GM18867 (cell line): ENCODE data around the gene EML5.

Source experiments
- ATAC-seq: cut with Tn5 transposase; IDR thresholded peaks from one replicate; pipeline ENCODE4 v1.9.1; 2021; ENCODE audit warnings: mild to moderate bottlenecking, moderate library complexity; ENCODE audit not compliant: unreplicated experiment

EML5 gene

DNA sequence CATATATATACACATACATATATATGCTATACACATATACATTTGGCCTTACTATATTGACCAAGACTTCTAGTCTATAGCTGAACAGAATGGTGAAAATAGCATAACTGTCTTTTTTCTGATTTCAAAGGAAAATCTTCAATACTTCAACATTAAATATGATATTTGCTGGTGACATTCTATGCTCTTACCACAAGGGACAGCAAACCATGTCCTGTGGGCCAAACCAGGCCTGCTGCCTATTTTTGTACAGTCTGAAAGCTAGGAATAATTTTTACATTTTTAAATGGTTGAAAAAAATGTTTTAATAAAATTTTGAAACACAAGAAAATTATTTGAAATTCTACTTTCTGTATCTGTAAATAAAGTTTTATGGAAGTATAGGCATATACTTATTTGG, 63.6 kb downstream of the EML5 start:
- no peak for ATAC-seq

GRCh38 chr14:88727057-88727456, 65.7 kb downstream of the EML5 start:
- no peak for ATAC-seq

DNA sequence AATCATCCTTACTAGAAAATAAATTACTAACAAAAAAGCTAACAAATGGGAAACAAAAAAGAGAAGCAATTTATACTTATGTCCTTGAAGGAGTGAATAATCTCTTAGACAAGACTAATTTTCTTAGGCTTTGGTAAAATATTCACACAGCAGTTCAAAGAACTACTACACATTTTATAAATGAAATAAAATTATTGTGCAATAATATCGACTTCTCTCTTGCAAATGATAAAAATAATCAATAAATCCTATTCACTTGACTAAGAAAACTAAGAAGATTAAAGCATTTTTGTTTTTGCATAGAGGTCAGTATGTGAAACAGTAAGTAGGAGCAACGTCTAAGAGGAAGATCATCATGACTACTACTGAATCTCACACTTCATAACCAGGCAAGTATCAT, 82.0 kb downstream of the EML5 start:
- no peak for ATAC-seq

- ATAC-seq = no peak
Measured at GRCh38 chr14:88707088-88707487, 85.7 kb downstream of the EML5 start.

GRCh38 chr14:88706425-88706824, 86.3 kb downstream of the EML5 start:
- ATAC-seq = no peak

DNA sequence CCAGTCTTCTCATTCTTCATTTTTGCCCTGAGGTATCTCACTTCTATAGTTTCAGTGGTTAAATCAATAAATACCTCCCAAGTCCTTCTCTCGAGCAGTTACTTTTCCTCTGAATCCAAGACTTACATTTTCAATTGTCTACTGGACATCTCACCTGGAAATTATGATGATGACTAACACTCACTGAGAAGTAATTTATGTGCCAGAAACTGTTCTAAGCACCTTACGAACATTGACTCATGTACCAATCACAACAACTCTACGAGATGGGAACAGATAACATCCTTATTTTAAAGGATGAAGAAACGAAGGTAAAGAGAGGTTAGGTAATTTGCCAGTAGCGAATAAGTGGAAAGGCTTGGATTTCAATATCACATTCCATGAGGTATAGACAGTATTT, 94.1 kb downstream of the EML5 start:
- ATAC-seq = no peak

GRCh38 chr14:88695870-88696269, 96.9 kb downstream of the EML5 start:
- ATAC-seq = no peak

GRCh38 chr14:88688386-88688785, 104.4 kb downstream of the EML5 start:
- peak; percentile 50 for ATAC-seq

GRCh38 chr14:88683119-88683518, 109.6 kb downstream of the EML5 start:
- no peak for ATAC-seq

DNA sequence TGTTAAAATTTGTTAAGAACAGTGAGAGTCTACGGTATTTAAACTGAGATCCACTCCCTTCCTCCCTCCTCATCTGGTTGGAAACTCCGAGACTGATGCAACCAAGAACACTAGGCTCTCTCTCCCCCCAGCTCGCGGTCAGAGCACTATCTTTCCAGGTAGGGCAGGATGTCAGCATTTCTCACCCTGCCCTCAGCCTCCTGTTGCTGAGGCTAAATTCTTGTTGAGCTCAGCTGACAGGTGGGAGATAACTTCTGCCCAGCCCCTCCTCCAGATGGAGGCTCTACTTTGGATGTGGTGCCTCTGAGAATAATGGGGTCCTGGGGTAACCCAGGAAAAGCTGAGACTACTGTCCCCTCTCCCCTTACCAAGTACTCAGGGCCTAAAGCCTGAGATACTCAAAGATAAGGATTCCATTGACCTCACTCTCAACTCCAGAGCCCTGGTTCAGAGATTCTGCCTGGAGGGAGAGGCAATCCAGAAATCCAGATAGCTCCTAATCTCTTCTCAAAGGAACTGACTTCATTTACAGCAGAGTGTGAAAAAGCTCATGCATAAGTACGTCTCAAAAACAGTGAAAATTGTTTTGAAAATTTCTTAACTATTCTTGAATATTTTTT, 110.1 kb downstream of the EML5 start:
- no peak for ATAC-seq

GRCh38 chr14:88681755-88682494, 110.8 kb downstream of the EML5 start:
- ATAC-seq = no peak

- ATAC-seq = no peak
Measured at GRCh38 chr14:88669346-88669745, 123.4 kb downstream of the EML5 start.

DNA sequence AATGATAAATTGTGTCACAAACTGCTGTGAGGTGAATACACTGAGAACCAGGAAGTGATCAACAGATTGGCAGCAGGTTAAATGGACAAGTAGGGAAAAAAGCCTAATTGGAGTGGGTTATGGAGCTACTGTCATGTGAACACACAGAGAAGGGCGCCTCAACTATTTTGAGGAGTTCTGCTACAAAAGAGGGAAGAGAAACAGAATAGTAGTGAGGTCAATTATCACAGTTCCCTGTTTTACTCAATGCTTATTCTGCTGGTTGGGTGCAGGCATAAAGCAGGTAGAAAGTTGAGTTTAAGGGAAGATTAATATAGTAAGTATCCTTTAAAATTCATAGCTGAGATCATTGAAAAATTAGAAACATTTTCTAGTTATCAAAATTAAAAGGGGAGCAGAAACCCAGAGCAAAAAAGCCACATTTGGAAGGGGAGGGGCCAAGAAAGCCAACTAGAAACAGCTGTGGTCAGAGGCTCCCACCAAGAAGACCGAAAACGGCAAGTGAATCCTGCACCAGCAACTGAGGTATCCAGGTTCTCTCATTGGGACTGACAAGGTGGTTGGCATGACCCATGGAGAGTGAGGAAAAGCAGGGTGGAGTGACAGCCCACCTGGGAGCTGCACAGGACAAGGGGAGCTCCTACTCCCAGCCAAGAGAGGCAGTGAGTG, 124.2 kb downstream of the EML5 start:
- ATAC-seq = peak; percentile 73

DNA sequence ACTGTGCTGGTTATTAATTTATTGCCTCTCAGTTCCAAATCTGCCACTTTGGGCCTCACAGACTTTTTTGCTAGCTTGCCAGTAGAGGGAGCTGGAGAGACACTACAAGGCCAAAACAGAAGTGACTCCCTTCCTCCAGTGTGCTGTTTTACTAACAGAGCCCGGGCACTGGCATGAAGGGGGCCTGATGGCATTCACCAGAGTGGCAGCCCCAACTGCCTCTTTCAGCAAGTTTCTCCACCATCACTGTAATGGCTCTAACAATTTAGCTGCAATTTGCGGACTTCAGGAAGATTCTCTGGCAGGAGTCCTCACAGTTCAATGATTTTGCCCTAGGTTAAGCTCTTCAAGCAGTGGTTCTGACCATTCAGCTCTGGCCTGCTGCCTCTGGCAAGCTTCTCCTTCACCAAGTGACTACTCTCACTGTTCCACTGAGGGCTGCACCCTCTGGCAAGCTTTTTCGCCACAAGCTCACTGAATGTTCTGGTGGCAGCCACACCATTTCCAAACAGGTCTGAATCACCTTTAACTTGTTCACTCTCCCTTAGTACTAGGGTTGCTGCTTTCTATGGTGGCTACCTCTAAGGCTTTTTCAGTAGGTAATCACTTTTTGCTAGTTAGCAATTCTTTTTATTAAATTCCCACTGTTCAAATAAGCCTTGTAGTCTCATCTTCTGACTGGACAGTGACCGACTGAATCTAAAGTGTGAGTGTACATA, 125.0 kb downstream of the EML5 start:
- ATAC-seq = peak; percentile 86

DNA sequence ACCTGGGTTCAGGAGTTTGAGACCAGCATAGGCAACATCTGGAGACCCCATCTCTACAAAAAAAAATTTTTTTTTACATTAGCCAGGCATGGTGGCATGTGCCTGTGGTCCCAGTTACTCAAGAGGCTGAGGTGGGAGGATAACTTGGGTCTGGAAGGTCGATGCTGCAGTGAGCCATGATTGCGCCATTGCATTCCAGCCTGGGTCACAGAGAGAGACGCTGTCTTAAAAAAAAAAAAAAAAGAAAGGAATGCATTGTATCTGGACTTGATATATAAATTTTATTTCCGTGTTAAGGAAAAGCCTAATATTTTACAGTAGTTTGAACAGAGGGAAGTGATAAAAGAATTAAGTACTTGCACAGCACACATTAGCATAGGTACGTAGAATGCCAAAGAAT, 132.7 kb downstream of the EML5 start:
- no peak for ATAC-seq

GRCh38 chr14:88639221-88639620, 153.5 kb downstream of the EML5 start:
- no peak for ATAC-seq

DNA sequence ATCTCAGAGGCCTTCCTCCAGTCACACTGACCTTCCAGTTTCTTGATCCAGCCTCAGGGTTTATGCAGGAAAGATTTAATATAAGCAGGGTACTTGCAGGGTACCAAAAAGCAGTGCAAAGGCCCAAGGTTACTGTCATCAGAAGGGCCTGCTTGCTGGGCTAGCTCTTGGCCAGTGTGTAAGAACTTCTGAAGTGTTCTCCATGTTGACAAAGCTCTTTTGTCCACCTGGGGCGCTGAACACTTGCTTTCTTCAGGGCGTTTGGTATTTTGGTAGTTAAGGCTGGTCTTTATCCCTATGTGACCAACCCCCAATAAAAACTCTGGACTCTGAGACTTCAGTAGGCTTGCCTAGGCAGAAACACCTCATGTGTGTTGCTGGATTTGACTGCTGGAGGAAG, 160.2 kb downstream of the EML5 start:
- no peak for ATAC-seq

DNA sequence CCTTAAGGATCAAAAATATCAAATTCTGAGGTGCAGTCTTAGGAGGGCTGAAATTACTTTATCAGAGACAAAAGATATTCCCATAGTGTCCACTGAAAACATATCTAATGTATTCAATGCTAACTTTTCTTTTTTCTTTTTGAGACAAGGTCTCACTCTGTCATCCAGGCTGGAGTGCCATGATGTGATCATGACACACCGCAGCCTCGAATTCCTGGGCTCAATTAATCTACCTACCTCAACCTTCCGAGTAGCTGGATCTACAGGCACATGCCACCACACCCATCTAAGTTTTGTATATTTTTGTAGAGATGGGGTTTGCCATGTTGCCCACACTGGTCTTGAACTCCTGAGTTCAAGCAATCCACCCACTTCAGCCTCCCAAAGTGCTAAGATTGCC, 161.7 kb downstream of the EML5 start:
- no peak for ATAC-seq

GRCh38 chr14:88630565-88630964, 162.2 kb downstream of the EML5 start:
- ATAC-seq = peak; percentile 68

GRCh38 chr14:88628462-88628861, 164.3 kb downstream of the EML5 start:
- no peak for ATAC-seq

- ATAC-seq = no peak
Measured at GRCh38 chr14:88628033-88628432, 164.7 kb downstream of the EML5 start.

- ATAC-seq = no peak
Measured at GRCh38 chr14:88625671-88626070, 167.1 kb downstream of the EML5 start.
